ENCODE data around the gene SLC3A2. TPM values are rescaled to one million over a fixed set of nuclear protein-coding genes. Genes with fewer than 3 reads are reported as not detected.
A peak's percentile ranks its signal among the peaks of the same experiment; 100 is the strongest.

SLC3A2 gene
- total and polyA plus RNA-seq, 2 of the 13 experiments (the other 11 are each of a cell fraction or from before 2014, with no cell fraction given), result 213 to 226 TPM

- TF ChIP-seq SNAPC4 (CRISPR knock-in tag; IDR thresholded peaks at IDR 0.05) (peak; percentile 82), TFAP4 (IDR thresholded peaks at IDR 0.05; ENCODE audit: borderline replicate concordance, low read depth) (peak; percentile 57; the same call in 1 of the 2 replicates), SRSF1 (optimal IDR thresholded peaks at IDR 0.05; ENCODE audit: low read depth, low read length) (peak; percentile 78), NFKB2 (CRISPR knock-in tag; IDR thresholded peaks at IDR 0.05; ENCODE audit: borderline replicate concordance) (peak; percentile 65; the same call in 1 of the 2 replicates), CSRNP1 (CRISPR knock-in tag; IDR thresholded peaks at IDR 0.05) (no peak), GATAD2A (CRISPR knock-in tag; IDR thresholded peaks at IDR 0.05) (peak; percentile 28; the same call in 1 of the 2 replicates), RXRB (CRISPR knock-in tag; IDR thresholded peaks at IDR 0.05; ENCODE audit: borderline replicate concordance) (0 out of 2 replicates have a peak, but pooled peaks have one; percentile 43), ZBTB40 (IDR thresholded peaks at IDR 0.05) (0 out of 2 replicates have a peak, but pooled peaks have one; percentile 22), ZBTB40 (CRISPR knock-in tag; IDR thresholded peaks at IDR 0.05) (no peak; the same call in 1 of the 2 replicates), DR1 (CRISPR knock-in tag; IDR thresholded peaks at IDR 0.05) (peak; percentile 88)
Measured at GRCh38 chr11:62831520-62832335, 49.0 kb upstream of the SLC3A2 start, which contains the start of gene STX5 (continued).
